NCI-H748 (cell line): ENCODE data around the gene APOBEC4.
"Not testable (repeated sequence)": the region's sequence is repeated elsewhere in the genome, so short reads cannot be mapped to it uniquely, and the experiment has no call there.

ENCODE experiments used
- DNase-seq: peaks from one replicate; lab custom pipeline; 2025; ENCODE audit not compliant: unreplicated experiment; lab: John Stamatoyannopoulos, UW

Gene APOBEC4

DNA sequence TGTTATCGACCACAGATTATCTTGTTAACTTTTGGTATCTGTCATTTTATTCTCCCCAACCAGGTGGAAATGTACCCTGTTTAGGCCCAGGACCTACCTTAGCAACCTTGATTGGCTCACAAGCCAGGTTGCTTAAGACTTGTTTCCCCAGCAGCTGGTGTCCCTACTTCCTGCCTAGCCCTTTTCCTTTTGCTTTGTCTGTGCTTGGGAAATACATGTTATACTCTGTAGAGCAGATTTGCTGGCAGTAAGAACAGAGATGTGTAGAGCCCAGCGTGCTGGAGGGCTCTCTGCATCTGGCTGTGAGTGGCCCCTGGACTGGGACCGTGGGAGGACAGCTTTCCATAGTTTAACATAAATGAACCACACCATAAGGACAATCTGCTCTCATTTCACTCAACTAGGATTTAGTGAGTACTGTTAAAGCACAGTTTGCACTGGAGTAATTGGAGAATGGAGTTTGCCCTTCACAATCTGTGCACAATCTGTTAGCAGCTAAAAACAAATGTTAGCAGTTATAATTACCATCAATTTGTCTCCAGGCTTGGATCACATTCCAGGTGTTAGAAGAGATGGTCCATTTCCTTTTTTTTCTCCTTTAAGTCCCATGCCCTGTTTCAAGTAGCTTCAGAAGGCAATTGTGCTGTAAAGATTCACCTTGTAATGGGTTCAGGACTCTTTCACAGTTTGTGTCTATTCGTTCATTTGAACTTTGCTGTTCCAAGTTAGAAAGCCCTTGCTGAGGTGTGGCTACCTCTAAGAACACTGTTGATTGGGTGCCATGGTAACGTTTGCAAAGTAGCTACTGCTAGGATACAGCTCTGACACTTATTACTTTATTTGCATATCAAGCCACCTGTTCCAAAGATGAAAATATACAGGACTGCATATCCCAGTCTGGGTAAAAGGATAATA, at the start of gene APOBEC4:
TSS of gene APOBEC4 (minus strand) at position 770 of the 915 bp plus-strand sequence. CDS start 4,535 bp downstream, outside the sequence.
- peak; percentile 48 for DNase-seq

GRCh38 chr1:183702813-183703198, 49.7 kb upstream of the APOBEC4 start:
- DNase-seq = no peak

GRCh38 chr1:183702087-183702812, 49.1 kb upstream of the APOBEC4 start:
- no peak for DNase-seq

- no peak for DNase-seq
These were observed 46.6 kb upstream of the APOBEC4 start for GRCh38 chr1:183699616-183700160.

GRCh38 chr1:183697814-183698590, 44.9 kb upstream of the APOBEC4 start:
- no peak for DNase-seq

DNA sequence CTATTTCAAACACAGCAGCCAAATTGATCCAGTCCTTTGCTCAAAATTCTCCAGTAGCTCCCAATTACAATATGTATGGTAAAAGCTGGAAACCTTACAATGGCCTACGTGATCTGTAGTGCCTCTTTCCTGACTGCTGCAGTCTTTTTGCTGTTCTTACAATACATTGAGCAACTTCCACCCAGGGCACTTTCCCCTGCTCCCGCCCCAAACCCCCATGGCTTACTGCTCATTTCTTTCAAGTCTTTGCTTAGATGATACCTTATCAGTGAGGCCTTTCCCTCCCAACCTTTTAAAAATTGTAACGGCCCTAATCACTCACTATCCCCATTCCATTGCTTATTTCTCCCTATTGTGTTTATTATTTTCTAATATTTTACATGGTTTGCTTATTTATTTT, 43.9 kb upstream of the APOBEC4 start:
- DNase-seq = no peak

GRCh38 chr1:183694755-183695154, 41.6 kb upstream of the APOBEC4 start:
- no peak for DNase-seq

DNA sequence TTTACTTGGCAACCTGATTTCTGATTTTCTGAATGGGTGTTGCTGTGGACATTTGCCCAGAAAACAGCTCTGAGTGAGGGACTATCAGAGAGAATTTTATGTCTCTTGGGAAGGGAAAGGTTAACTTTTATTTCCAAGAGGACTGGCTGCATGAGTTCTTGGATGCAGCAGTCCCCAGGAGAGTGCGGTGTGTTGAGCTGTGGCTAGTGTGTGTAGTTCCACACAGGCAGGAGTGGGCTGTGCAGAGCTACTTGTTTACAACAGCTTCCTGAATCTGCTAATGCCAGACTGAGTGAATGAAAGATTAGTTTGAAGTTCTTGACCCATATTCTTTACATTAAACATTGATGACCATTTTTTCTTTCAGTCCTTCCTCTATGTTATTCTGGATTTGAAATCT, 41.0 kb upstream of the APOBEC4 start:
- no peak for DNase-seq

DNA sequence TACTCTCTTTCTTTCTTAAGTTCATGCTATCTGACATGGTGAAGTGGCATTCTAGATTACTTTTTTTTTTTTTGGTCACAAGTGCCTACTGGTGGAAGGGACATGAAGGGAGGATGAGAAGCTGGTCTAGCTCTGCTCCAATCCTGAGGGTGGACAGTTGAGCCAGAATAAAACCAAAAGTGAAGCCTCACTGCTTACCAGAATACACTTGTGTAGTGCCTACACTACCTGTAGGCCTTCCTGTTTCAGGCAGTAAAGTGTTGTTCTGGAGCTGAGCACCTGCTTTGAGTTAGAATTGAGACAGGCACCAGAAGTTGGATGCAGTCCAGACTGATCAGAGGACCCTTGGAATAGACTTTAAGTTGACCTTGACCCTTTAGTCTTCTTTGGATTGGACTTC, 40.4 kb upstream of the APOBEC4 start:
- no peak for DNase-seq

DNA sequence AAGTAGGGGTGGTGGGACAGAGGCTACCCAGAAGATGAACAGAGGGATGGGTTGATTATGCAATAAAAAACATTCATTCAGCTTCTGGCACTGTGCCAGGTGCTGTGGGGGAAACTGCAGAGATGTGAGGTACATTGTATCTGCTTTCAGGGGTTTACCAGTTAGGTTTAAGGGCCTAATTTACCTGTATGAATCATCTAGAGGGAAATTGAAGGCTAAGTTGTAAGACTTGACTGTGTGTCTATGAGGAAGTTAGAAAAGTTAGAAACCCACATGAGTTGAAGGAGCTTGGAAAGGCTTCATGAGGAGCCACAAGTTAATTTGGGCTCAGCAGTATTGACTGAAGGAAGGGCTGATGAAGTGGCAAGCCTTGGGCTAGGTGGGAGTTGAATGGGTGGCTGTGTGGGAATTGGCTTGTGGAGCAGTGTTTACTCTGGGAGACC, 36.7 kb upstream of the APOBEC4 start:
- DNase-seq = no peak

DNA sequence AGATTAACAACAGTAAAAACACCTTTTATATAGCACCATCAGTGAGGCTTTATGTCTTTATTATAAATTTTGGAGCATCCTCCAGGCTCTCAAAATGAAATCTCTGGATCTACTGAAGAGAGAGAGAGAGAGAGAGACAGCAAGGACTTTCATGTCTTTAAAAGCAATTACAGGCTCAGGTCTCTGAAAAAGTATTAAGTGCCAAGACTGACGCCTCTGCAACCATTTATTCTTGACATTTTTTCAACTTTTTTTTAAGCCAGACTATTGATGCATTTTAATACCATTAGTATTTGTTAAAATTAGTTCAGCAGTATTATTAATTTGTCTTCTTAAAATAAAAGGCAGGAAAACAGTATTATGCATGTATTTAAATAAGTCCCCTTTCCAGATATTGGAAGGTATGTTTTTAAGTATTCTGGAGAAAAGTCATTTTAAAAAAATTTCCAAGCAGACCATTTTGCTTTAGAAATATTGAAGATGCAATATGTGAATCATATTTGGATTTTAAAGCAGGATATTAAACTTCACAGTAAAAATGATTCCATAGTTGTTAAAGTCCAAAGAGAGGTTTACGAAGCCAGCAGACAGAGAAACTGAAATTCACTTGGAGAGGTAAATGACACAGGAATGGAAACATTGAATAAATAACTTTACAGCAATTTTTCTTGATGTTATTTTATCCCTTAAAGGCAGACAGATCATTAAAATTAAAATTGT, 35.4 kb upstream of the APOBEC4 start:
- no peak for DNase-seq

- no peak for DNase-seq
These were observed 34.6 kb upstream of the APOBEC4 start for GRCh38 chr1:183687546-183688304.

GRCh38 chr1:183686229-183686628, 33.1 kb upstream of the APOBEC4 start:
- DNase-seq = no peak

GRCh38 chr1:183685112-183685713, 32.1 kb upstream of the APOBEC4 start:
- DNase-seq = peak; percentile 46

DNA sequence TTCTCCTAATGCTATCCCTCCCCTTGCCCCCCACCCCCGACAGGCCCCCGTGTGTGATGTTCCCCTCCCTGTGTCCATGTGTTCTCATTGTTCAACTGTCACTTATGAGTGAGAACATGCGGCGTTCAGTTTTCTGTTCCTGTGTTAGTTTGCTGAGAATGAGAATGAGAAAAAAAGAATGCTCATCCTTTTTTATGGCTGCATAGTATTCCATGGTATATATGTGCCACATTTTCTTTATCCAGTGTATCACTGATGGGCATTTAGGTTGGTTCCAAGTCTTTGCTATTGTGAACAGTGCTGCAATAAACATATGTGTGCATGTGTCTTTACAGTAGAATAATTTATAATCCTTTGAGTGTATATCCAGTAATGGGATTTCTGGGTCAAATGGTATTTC, 26.2 kb upstream of the APOBEC4 start:
- DNase-seq = not testable (repeated sequence)

GRCh38 chr1:183678819-183679218, 25.7 kb upstream of the APOBEC4 start:
- no peak for DNase-seq

- no peak for DNase-seq
These were observed 23.6 kb upstream of the APOBEC4 start for GRCh38 chr1:183676586-183677189.

GRCh38 chr1:183675883-183676585, 22.9 kb upstream of the APOBEC4 start:
- no peak for DNase-seq
